Esophagus muscularis mucosa (tissue), 4 donors: ENCODE results near the gene VRK2.

Experiments
- EP300 ChIP-seq: sonication (generic); formaldehyde crosslinking; IDR thresholded peaks from one replicate; pipeline ENCODE4 v1.6.1; 2017; ENCODE audit warnings: antibody characterized with exemption
- POLR2A ChIP-seq: fragments of 450-650 bp; IDR thresholded peaks from one replicate; pipeline ENCODE4 v1.6.1; 2017; ENCODE audit warnings: antibody characterized with exemption, moderate library complexity, mild to moderate bottlenecking, low read depth
- POLR2AphosphoS5 ChIP-seq, 2 donors: sonication (generic); formaldehyde crosslinking; IDR thresholded peaks; one replicate each; pipeline ENCODE4 v1.6.1; 2017; ENCODE audit warnings: antibody characterized with exemption in 2 of 2
- TF ChIP-seq, protein P1 (sequence below), 3 experiments: fragments of 200-600 bp in 2 of 3; fragments of 450-650 bp in 1 of 3; sonication (generic) in 2 of 3; IDR thresholded peaks; one replicate each; pipeline ENCODE4 v1.5.1; 2017 to 2019; ENCODE audit warnings: antibody characterized with exemption in 3 of 3, mild to moderate bottlenecking in 2 of 3, moderate library complexity in 1 of 3

DNA sequence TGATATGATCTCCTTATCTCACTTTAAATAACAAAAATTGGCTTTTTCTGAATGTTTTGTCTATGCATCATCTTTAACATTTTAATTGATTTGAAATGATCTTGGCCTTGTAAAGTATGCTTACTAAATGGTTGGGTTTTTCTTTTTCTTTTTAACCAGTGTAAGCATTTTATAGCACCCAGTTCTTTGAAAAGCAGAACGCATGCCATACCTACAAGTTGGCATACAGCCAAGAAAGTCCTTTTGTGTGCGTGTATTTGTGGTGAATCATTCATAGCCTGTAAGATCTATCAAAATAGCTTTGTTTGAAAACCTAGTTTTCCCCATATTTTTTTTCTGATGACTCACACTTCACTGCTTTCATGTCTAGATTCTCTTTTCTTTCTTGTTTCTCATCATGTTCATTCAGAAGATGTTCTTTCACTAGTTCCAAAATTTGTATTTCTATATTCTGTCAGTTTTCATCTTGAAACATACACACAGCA, 4.1 kb upstream of the VRK2 start:
- TF ChIP-seq, protein P1, sequence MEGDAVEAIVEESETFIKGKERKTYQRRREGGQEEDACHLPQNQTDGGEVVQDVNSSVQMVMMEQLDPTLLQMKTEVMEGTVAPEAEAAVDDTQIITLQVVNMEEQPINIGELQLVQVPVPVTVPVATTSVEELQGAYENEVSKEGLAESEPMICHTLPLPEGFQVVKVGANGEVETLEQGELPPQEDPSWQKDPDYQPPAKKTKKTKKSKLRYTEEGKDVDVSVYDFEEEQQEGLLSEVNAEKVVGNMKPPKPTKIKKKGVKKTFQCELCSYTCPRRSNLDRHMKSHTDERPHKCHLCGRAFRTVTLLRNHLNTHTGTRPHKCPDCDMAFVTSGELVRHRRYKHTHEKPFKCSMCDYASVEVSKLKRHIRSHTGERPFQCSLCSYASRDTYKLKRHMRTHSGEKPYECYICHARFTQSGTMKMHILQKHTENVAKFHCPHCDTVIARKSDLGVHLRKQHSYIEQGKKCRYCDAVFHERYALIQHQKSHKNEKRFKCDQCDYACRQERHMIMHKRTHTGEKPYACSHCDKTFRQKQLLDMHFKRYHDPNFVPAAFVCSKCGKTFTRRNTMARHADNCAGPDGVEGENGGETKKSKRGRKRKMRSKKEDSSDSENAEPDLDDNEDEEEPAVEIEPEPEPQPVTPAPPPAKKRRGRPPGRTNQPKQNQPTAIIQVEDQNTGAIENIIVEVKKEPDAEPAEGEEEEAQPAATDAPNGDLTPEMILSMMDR (IDR thresholded peaks at IDR 0.05), result no peak
- no peak for TF ChIP-seq EP300
- TF ChIP-seq POLR2AphosphoS5 (IDR thresholded peaks at IDR 0.05), result no peak
- no peak for TF ChIP-seq POLR2A
